ENCODE data around the gene PTP4A2.

DNA sequence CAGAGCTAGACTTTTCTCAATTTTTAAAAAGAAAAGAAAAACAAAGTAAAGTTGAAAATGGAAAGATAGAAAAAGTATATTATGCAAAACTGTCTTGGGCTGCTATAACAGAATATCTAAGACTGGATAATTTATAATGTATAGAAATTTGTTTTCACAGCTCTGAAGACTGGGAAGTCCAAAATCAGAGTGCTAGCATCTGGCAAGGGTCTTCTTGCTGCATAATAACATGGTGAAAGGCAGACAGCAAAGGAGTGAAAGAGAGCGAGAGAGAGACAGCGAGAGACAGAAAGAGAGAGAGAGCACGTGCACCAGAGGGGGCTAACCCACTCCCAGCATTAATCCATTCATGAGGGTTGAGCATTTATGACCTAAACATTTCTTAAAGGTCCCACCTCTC is 63.2 kb downstream of the PTP4A2 start:
- TF ChIP-seq, protein P1, sequence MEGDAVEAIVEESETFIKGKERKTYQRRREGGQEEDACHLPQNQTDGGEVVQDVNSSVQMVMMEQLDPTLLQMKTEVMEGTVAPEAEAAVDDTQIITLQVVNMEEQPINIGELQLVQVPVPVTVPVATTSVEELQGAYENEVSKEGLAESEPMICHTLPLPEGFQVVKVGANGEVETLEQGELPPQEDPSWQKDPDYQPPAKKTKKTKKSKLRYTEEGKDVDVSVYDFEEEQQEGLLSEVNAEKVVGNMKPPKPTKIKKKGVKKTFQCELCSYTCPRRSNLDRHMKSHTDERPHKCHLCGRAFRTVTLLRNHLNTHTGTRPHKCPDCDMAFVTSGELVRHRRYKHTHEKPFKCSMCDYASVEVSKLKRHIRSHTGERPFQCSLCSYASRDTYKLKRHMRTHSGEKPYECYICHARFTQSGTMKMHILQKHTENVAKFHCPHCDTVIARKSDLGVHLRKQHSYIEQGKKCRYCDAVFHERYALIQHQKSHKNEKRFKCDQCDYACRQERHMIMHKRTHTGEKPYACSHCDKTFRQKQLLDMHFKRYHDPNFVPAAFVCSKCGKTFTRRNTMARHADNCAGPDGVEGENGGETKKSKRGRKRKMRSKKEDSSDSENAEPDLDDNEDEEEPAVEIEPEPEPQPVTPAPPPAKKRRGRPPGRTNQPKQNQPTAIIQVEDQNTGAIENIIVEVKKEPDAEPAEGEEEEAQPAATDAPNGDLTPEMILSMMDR (IDR thresholded peaks at IDR 0.05; ENCODE audit: extremely low read depth in 1 of 2, insufficient read depth in 1 of 2, low read depth in 1 of 2, low read length in 2 of 2) = no peak
- TF ChIP-seq POLR2A (IDR thresholded peaks at IDR 0.05; ENCODE audit: low read depth, low read length) (no peak), POLR2AphosphoS5 (IDR thresholded peaks at IDR 0.05; ENCODE audit: insufficient read depth, low read depth, low read length) (no peak), MYC (IDR thresholded peaks at IDR 0.05; ENCODE audit: low read depth, low read length) (no peak), FOS (IDR thresholded peaks at IDR 0.05; ENCODE audit: borderline replicate concordance, insufficient read depth, low read length) (no peak)
